Ovary (tissue), 9 donors: ENCODE results near the gene SSBP2. TPM values are rescaled to one million over a fixed set of nuclear protein-coding genes. Genes with fewer than 3 reads are reported as not detected.

Experiments
- DNase-seq, 5 donors: peaks; one replicate each; pipeline ENCODE4 v3.0.0-alpha.2; 2019 to 2020
- H3K27ac ChIP-seq, 2 donors: fragments of 200-600 bp; one replicate each; pipeline versions ENCODE4 v1.5.1 to v1.8.0; 2019 to 2022
- H3K27me3 ChIP-seq: fragments of 200-600 bp; one replicate; pipeline ENCODE4 v1.8.0; 2022
- H3K36me3 ChIP-seq: fragments of 200-600 bp; sonication (generic); one replicate; pipeline ENCODE4 v1.5.1; 2019
- H3K4me1 ChIP-seq: one replicate; pipeline ENCODE4 v1.8.1; 2013; ENCODE audit warnings: mild to moderate bottlenecking, moderate library complexity; ENCODE audit not compliant: insufficient read depth
- H3K4me3 ChIP-seq: fragments of 200-600 bp; sonication (generic); one replicate; pipeline ENCODE4 v1.5.1; 2017
- H3K9me3 ChIP-seq, 2 donors: fragments of 200-600 bp in 1 of 2; sonication (generic) in 1 of 2; one replicate each; pipeline versions ENCODE4 v1.5.1 to v1.8.1; 2013 to 2019; ENCODE audit warnings: mild to moderate bottlenecking in 1 of 2, moderate library complexity in 1 of 2
- EP300 ChIP-seq: sonication (generic); formaldehyde crosslinking; IDR thresholded peaks from one replicate; pipeline ENCODE4 v1.6.1; 2017; ENCODE audit warnings: antibody characterized with exemption
- POLR2A ChIP-seq: fragments of 450-650 bp; IDR thresholded peaks from one replicate; pipeline ENCODE4 v1.6.1; 2017; ENCODE audit warnings: antibody characterized with exemption, mild to moderate bottlenecking, moderate library complexity
- WGBS, 3 donors: extraction: QIAGEN DNeasy Blood & Tissue Kit in 1 of 3; methylation state at CpG; one replicate each; pipeline versions ENCODE4 v1.1.5 to v1.1.7; 2013 to 2017; 5-methylcytosine and 5-hydroxymethylcytosine counted together
- intact Hi-C, 4 donors: fragments of 100-400 bp; cut with DNase I; formaldehyde crosslinking; loops; one replicate each; pipeline versions ENCODE4 v1.11.0 to v1.15.1; 2022 to 2023
- polyA plus RNA-seq, 2 donors: library from polyadenylated mRNA; stranded (reverse); fragments of 200-250 nt in 1 of 2; fragments of 350-450 nt in 1 of 2; fragmentation: Illumina TruSeq in 1 of 2; extraction: RNeasy Lipid Tissue Mini Kit (QIAGEN cat#74804) in 1 of 2; gene quantifications; one replicate each; pipeline ENCODE4 v1.2.3, GENCODE V29; 2013 to 2014
- total RNA-seq, 7 donors: library from RNA; depleted of rRNA in 2 of 7; stranded (reverse); fragments of >200 nt in 2 of 7; fragmentation: NEBNext Ultra II Directional in 3 of 7; extraction: Animal tissue kit (Norgen Biotek cat#: 25700) in 3 of 7; gene quantifications; one replicate each; pipeline versions ENCODE4 v1.1.0 to v1.2.4, GENCODE V29; 2016 to 2023
- TF ChIP-seq, protein P1 (sequence below), 3 donors: fragments of 450-650 bp in 2 of 3; fragments of 200-600 bp in 1 of 3; IDR thresholded peaks; one replicate each; pipeline versions ENCODE4 v1.5.1 to v1.8.0; 2016 to 2022; ENCODE audit warnings: antibody characterized with exemption in 3 of 3, mild to moderate bottlenecking in 1 of 3
- donor health status: DM: no; HTN: no; CAD: no; lungs with moderate emphysema.
- donor health status: DM: no; HTN: no; CAD: no.
- donor health status: Bipolar disorder and iron deficiency.
- donor health status: DM: yes; HTN: yes; CAD: no.
- donor health status: DM: no; HTN: no; CAD: no.
- donor health status: DM: yes; HTN: yes; CAD: no.

Gene SSBP2
- total and polyA plus RNA-seq, 9 donors = 40.5 to 126 (median 78.2) TPM

- DNase-seq = no peak
- H3K36me3 ChIP-seq = no peaks in the 10 kb centered on the region
- WGBS, 3 donors = 92 to 96% (median 93%) methylated on average over 5 of the region's 5 CpGs
- no peaks in the 10 kb centered on the region for H3K27me3 ChIP-seq
- no peak overlapping the region for H3K4me3 ChIP-seq
- H3K9me3 ChIP-seq = no peaks in the 10 kb centered on the region
- peaks cover 9% of the 10 kb centered on the region for H3K4me1 ChIP-seq
- TF ChIP-seq EP300 (no peak), POLR2A (no peak)
- TF ChIP-seq, protein P1, sequence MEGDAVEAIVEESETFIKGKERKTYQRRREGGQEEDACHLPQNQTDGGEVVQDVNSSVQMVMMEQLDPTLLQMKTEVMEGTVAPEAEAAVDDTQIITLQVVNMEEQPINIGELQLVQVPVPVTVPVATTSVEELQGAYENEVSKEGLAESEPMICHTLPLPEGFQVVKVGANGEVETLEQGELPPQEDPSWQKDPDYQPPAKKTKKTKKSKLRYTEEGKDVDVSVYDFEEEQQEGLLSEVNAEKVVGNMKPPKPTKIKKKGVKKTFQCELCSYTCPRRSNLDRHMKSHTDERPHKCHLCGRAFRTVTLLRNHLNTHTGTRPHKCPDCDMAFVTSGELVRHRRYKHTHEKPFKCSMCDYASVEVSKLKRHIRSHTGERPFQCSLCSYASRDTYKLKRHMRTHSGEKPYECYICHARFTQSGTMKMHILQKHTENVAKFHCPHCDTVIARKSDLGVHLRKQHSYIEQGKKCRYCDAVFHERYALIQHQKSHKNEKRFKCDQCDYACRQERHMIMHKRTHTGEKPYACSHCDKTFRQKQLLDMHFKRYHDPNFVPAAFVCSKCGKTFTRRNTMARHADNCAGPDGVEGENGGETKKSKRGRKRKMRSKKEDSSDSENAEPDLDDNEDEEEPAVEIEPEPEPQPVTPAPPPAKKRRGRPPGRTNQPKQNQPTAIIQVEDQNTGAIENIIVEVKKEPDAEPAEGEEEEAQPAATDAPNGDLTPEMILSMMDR (IDR thresholded peaks at IDR 0.05) = no peak
- no peak overlapping the region for H3K27ac ChIP-seq
- intact Hi-C loops = loop anchor here (2.0 to 5.0 kb wide), 4 partner anchors 34 to 66 kb away; partner anchors contain the start of gene SSBP2 (in 2 of the 4)
These were observed 35.6 kb upstream of the SSBP2 start for GRCh38 chr5:81786496-81786895.

DNA sequence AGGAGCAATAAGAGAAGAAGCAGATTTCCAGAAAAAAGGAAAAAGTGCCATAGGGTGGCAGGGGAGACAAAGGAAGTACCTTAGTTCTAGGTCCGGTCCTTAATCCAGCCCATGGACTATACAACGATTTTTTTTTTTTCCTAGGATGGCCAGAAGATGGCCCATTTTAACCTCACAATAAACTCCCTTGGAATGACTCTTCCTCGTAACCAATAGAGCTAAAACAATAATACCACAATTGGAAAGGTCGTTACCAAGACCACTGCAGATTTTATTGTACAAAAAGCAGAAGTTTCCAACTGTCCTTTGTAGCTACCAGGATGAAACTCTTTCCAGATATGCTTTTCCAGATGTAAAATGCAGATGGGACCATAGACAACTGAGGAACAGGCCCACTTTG, 34.4 kb upstream of the SSBP2 start:
- Histone ChIP-seq H3K27ac (no peak overlapping the region), H3K4me1 (peaks cover 9% of the 10 kb centered on the region), H3K9me3 (no peaks in the 10 kb centered on the region), H3K4me3 (no peak overlapping the region), H3K36me3 (no peaks in the 10 kb centered on the region), H3K27me3 (no peaks in the 10 kb centered on the region)
- no peak for TF ChIP-seq POLR2A
- TF ChIP-seq EP300 = no peak
- TF ChIP-seq, protein P1 (IDR thresholded peaks at IDR 0.05) = no peak
- intact Hi-C loops = loop anchor here in 3 of 4 donors (5.0 kb wide), 3 partner anchors 33 to 67 kb away; partner anchors contain the start of gene SSBP2 (in 2 of the 3)
- no peak for DNase-seq
- WGBS, 3 donors = 64 to 66% (median 65%) methylated on average over 4 of the region's 4 CpGs

DNA sequence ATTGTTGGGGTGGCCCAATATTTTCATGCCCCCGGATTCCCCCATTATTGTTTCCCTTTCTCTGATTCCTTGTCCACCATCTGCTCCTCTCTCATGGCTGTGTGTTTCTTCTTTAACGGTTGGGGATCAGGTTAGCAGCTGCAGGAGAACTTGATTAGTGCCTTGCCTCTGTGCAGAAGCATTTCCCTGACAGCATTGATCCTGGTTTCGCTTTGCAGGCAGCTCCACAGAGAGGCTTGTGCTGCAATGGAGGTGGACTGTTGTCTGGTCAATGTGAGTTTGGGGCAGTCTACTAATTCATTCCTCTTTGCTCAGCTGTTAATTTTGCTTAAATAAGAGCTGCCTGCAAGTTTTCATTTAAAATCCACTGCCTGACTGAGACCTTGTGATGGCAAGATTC, 32.5 kb upstream of the SSBP2 start:
- Histone ChIP-seq H3K36me3 (no peaks in the 10 kb centered on the region), H3K9me3 (no peaks in the 10 kb centered on the region), H3K27me3 (no peaks in the 10 kb centered on the region), H3K27ac (no peak overlapping the region), H3K4me3 (no peak overlapping the region), H3K4me1 (peaks cover 14% of the 10 kb centered on the region)
- intact Hi-C loops = no loop called here
- no peak for DNase-seq
- TF ChIP-seq EP300 (no peak), POLR2A (no peak)
- TF ChIP-seq, protein P1 (IDR thresholded peaks at IDR 0.05) = no peak
- WGBS, 3 donors = 33 to 56% (median 40%) methylated on average over 3 of the region's 3 CpGs

DNA sequence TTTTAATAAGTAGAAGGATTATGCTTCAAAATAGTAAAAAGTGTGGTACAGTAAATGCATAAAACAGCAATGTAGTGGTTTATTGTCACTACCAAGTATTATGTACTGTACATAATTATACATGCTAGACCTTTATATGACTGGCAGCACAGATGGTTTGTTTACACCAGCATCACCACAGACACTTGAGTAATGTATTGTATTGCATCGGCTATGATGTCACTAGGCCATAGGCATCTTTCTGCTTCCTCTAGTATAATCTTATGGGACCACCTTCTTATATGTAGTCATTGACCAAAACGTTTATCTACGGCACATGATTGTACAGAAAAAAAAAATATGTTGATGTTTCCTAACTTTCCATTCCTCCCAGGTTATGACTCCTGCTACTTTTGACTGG, 31.9 kb upstream of the SSBP2 start:
- Histone ChIP-seq H3K27ac (no peak overlapping the region), H3K4me1 (peaks cover 12% of the 10 kb centered on the region), H3K27me3 (no peaks in the 10 kb centered on the region), H3K9me3 (no peaks in the 10 kb centered on the region), H3K36me3 (no peaks in the 10 kb centered on the region), H3K4me3 (no peak overlapping the region)
- TF ChIP-seq EP300 (no peak), POLR2A (no peak)
- TF ChIP-seq, protein P1 (IDR thresholded peaks at IDR 0.05) = no peak
- intact Hi-C loops = no loop called here
- DNase-seq = no peak
- WGBS, 3 donors = 63 to 76% (median 76%) methylated on average over 3 of the region's 3 CpGs
